Esophagus muscularis mucosa (tissue), 4 donors: ENCODE data around the gene PHYH. TPM values are rescaled to one million over a fixed set of nuclear protein-coding genes. Genes with fewer than 3 reads are reported as not detected.
"Not testable (repeated sequence)": the region's sequence is repeated elsewhere in the genome, so short reads cannot be mapped to it uniquely, and the experiment has no call there.

ENCODE experiments used
- DNase-seq: peaks from one replicate; pipeline ENCODE4 v3.0.0-alpha.2; 2017; ENCODE audit errors: extremely low spot score
- H3K27ac ChIP-seq, 4 donors: fragments of 200-600 bp; sonication (generic); replicated peaks in 1 of 4; 1 replicate in 3 of 4; 2 replicates in 1 of 4; pipeline ENCODE4 v1.5.1; 2016 to 2019; ENCODE audit warnings: mild to moderate bottlenecking in 1 of 4
- H3K27me3 ChIP-seq, 4 donors: fragments of 200-600 bp; sonication (generic); one replicate each; pipeline versions ENCODE4 v1.5.1 to v1.6.0; 2016 to 2019
- H3K36me3 ChIP-seq, 4 donors: fragments of 200-600 bp; sonication (generic); one replicate each; pipeline ENCODE4 v1.5.1; 2016 to 2019
- H3K4me1 ChIP-seq, 4 donors: fragments of 200-600 bp; sonication (generic); one replicate each; pipeline ENCODE4 v1.5.1; 2016 to 2019
- H3K4me3 ChIP-seq, 4 donors: fragments of 200-600 bp; sonication (generic); 1 replicate in 2 of 4; 2 replicates in 2 of 4; pipeline ENCODE4 v1.5.1; 2016 to 2019; ENCODE audit warnings: mild to moderate bottlenecking in 4 of 4, moderate library complexity in 1 of 4
- H3K9me3 ChIP-seq, 4 donors: fragments of 200-600 bp; sonication (generic); 1 replicate in 3 of 4; 2 replicates in 1 of 4; pipeline ENCODE4 v1.5.1; 2016 to 2019
- EP300 ChIP-seq: sonication (generic); formaldehyde crosslinking; IDR thresholded peaks from one replicate; pipeline ENCODE4 v1.6.1; 2017; ENCODE audit warnings: antibody characterized with exemption
- POLR2A ChIP-seq: fragments of 450-650 bp; IDR thresholded peaks from one replicate; pipeline ENCODE4 v1.6.1; 2017; ENCODE audit warnings: antibody characterized with exemption, moderate library complexity, mild to moderate bottlenecking, low read depth
- POLR2AphosphoS5 ChIP-seq, 2 donors: sonication (generic); formaldehyde crosslinking; IDR thresholded peaks; one replicate each; pipeline ENCODE4 v1.6.1; 2017; ENCODE audit warnings: antibody characterized with exemption in 2 of 2
- WGBS: methylation state at CpG from one replicate; pipeline ENCODE4 v1.1.5; 2018; 5-methylcytosine and 5-hydroxymethylcytosine counted together
- intact Hi-C: fragments of 100-400 bp; cut with DNase I; formaldehyde crosslinking; loops from one replicate; pipeline ENCODE4 v1.15.1; 2023
- total RNA-seq, 4 donors: library from RNA; depleted of rRNA; stranded (reverse); fragments of >200 nt; gene quantifications; one replicate each; pipeline versions ENCODE4 v1.1.0 to v1.2.1, GENCODE V29; 2016
- TF ChIP-seq, protein P1 (sequence below), 3 experiments: fragments of 200-600 bp in 2 of 3; fragments of 450-650 bp in 1 of 3; sonication (generic) in 2 of 3; IDR thresholded peaks; one replicate each; pipeline ENCODE4 v1.5.1; 2017 to 2019; ENCODE audit warnings: antibody characterized with exemption in 3 of 3, mild to moderate bottlenecking in 2 of 3, moderate library complexity in 1 of 3

Gene PHYH
- total RNA-seq, 4 donors from 2014 or later: 29.3 to 42.8 (median 38.4) TPM

DNA sequence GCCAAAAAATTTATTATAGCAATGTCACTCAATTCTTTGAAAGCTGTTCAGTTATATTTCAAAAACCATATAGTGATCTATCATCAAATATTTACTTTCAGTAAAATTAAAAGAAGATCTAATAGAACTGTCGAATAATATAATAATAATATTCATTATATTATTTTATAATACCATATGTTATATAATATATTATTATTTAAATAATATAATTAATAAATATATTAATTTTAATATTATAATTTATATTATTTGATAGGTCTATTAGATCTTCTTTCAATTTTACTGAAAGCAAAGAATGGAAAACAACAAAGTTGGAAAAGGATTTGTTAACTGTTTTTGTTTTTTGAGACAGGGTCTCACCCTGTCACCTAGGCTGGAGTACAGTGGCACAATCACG, 43.2 kb downstream of the PHYH start:
- intact Hi-C loops: no loop called here
- WGBS: 83% methylated on average over 2 of the region's 2 CpGs

DNA sequence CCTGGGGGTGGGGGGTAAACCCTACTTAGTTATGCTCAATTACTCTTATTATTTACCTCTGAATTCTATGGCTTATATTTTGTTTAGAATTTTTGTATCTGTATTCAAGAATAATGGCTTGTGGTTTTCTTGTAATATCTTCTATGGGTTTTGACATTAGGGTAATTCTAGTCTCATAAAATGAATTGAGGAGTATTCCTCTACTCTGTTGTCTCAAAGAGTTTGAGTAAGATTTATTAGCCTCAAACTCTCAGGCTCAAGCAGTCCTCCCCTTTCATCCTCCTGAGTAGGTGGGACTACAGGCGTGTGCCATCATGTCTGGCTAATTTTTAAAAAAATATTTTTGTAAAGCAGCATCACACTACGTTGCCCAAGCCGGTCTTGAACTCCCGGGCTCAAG, 46.1 kb downstream of the PHYH start:
- no peak for DNase-seq
- no peak overlapping the region for H3K27ac ChIP-seq
- intact Hi-C loops: no loop called here
- H3K27me3 ChIP-seq: no peaks in the 10 kb centered on the region
- WGBS: 89% methylated on average over 4 of the region's 4 CpGs
- no peaks in the 10 kb centered on the region for H3K36me3 ChIP-seq
- no peaks in the 10 kb centered on the region for H3K9me3 ChIP-seq
- TF ChIP-seq, protein P1, sequence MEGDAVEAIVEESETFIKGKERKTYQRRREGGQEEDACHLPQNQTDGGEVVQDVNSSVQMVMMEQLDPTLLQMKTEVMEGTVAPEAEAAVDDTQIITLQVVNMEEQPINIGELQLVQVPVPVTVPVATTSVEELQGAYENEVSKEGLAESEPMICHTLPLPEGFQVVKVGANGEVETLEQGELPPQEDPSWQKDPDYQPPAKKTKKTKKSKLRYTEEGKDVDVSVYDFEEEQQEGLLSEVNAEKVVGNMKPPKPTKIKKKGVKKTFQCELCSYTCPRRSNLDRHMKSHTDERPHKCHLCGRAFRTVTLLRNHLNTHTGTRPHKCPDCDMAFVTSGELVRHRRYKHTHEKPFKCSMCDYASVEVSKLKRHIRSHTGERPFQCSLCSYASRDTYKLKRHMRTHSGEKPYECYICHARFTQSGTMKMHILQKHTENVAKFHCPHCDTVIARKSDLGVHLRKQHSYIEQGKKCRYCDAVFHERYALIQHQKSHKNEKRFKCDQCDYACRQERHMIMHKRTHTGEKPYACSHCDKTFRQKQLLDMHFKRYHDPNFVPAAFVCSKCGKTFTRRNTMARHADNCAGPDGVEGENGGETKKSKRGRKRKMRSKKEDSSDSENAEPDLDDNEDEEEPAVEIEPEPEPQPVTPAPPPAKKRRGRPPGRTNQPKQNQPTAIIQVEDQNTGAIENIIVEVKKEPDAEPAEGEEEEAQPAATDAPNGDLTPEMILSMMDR (IDR thresholded peaks at IDR 0.05): no peak
- TF ChIP-seq POLR2A (no peak), POLR2AphosphoS5 (IDR thresholded peaks at IDR 0.05) (no peak), EP300 (no peak)
- no peak overlapping the region for H3K4me3 ChIP-seq
- no peaks in the 10 kb centered on the region for H3K4me1 ChIP-seq

More for the DNA sequence above, 43.2 kb downstream of the PHYH start:
- Histone ChIP-seq H3K27me3 (no peaks in the 10 kb centered on the region), H3K9me3 (no peaks in the 10 kb centered on the region), H3K27ac (no peak overlapping the region), H3K4me1 (no peaks in the 10 kb centered on the region), H3K4me3 (no peak overlapping the region), H3K36me3 (no peaks in the 10 kb centered on the region)
- no peak for DNase-seq
- TF ChIP-seq EP300: no peak

DNA sequence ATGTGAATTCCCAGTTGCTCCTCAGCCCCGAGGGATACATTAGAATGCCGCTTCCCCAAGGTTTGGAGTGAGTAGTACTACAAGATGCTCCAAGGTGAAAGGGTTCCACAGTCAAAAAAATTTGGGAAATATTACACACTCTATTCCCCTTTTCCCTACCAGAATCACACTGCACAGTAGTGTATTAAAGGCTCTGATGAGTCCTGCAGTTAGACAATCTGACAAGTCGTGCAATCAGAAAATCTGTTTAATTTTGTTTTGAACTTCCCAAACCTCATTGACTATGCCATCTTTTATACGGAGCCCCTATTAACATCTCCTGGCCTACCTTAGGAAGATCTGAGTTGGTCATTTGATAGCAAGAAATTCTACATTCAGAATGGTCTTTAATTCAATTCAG, 52.1 kb downstream of the PHYH start:
- 96% methylated on average over 4 of the region's 4 CpGs for WGBS
- H3K36me3 ChIP-seq: no peaks in the 10 kb centered on the region

DNA sequence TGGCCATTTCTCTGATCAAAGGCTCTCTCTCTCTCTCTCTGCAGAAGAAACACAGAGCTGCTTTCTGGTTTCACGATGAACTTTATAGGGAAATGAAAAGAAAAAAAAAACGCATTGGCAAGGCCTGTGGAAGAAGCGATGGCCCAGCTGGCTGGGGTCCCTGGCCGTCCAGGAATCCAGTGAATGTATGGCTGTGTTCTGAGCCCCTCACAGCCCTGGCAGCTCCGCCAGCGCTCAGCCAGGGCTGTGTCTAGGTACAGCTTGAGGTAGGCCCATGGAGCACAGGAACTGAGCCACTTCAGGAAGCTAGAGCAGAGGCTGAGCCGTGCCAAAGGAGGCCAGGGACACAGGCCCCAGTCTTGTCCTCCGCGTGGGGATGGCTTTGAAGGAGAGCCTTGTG, 52.6 kb downstream of the PHYH start:
- intact Hi-C loops: no loop called here
- Histone ChIP-seq H3K36me3 (no peaks in the 10 kb centered on the region), H3K27ac (no peak overlapping the region), H3K4me3 (no peak overlapping the region), H3K4me1 (no peaks in the 10 kb centered on the region), H3K27me3 (no peaks in the 10 kb centered on the region), H3K9me3 (no peaks in the 10 kb centered on the region)
- TF ChIP-seq, protein P1 (IDR thresholded peaks at IDR 0.05): no peak
- TF ChIP-seq EP300: no peak
- no peak for TF ChIP-seq POLR2A
- no peak for TF ChIP-seq POLR2AphosphoS5 (IDR thresholded peaks at IDR 0.05)
- DNase-seq: no peak
- 71% methylated on average over 9 of the region's 9 CpGs for WGBS

More for the DNA sequence above, 52.1 kb downstream of the PHYH start:
- no peak overlapping the region for H3K27ac ChIP-seq
- H3K9me3 ChIP-seq: no peaks in the 10 kb centered on the region
- DNase-seq: no peak
- H3K4me1 ChIP-seq: no peaks in the 10 kb centered on the region
- no peak overlapping the region for H3K4me3 ChIP-seq
- intact Hi-C loops: no loop called here
- H3K27me3 ChIP-seq: no peaks in the 10 kb centered on the region
- TF ChIP-seq POLR2A: no peak
- TF ChIP-seq, protein P1 (IDR thresholded peaks at IDR 0.05): no peak

DNA sequence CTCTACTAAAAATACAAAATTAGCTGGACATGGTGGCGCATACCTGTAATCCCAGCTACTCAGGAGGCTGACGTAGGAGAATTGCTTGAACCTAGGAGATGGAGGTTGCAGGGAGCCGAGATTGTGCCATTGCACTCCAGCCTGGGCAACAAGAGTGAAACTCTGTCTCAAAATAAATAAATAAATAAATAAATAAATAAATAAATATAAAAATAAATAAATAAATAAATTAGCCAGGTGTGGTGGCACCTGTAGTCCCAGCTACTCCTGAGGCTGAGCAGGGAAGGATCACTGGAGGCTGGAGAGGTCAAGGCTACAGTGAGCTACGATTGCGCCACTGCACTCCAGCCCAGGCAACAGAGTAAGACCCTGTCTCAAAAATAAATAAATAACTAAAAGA, 57.6 kb downstream of the PHYH start:
- DNase-seq, H3K27ac ChIP-seq, H3K36me3 ChIP-seq, H3K4me3 ChIP-seq, H3K27me3 ChIP-seq, H3K9me3 ChIP-seq, H3K4me1 ChIP-seq, intact Hi-C loops: not testable (repeated sequence)
- WGBS: 92% methylated on average over 5 of the region's 5 CpGs

DNA sequence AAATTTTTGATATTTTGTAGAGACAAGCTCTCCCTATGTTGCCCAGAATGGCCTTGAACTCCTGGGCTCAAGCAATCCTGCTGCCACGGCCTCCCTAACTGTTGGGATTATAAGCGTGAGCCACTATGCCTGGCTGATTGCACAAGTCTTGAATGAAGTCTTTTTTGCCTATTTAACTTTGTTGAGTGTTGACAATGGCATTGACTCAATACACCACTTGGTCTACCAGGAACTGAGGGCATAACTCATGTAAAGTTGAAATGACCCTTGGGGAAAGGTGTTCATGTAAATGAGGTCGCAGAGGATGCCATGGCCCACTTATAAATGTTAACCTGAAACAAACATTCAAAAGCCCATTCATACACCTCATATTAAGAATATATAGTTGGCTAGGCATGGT, 58.3 kb downstream of the PHYH start:
- DNase-seq: no peak
- H3K4me1 ChIP-seq: no peaks in the 10 kb centered on the region

More for the DNA sequence above, 58.3 kb downstream of the PHYH start:
- no peaks in the 10 kb centered on the region for H3K9me3 ChIP-seq
- no peak overlapping the region for H3K27ac ChIP-seq
- TF ChIP-seq, protein P1 (IDR thresholded peaks at IDR 0.05): no peak
- TF ChIP-seq EP300: no peak
- TF ChIP-seq POLR2AphosphoS5 (IDR thresholded peaks at IDR 0.05): no peak
- TF ChIP-seq POLR2A: no peak
- intact Hi-C loops: no loop called here
- WGBS: 89% methylated on average over 3 of the region's 3 CpGs
- H3K27me3 ChIP-seq: no peaks in the 10 kb centered on the region
- H3K4me3 ChIP-seq: no peak overlapping the region
- H3K36me3 ChIP-seq: no peaks in the 10 kb centered on the region
